H9 (cell line): ENCODE results near the gene NRCAM. TPM values are rescaled to one million over a fixed set of nuclear protein-coding genes. Genes with fewer than 3 reads are reported as not detected.

Experiments used
- DNase-seq: peaks from one replicate; pipeline ENCODE4 v3.0.0-alpha.2; 2017
- H2AFZ ChIP-seq: one replicate; pipeline ENCODE4 v1.6.1; 2013; ENCODE audit warnings: mild to moderate bottlenecking, low read length, control low read depth, moderate library complexity
- H2AK5ac ChIP-seq: 2 replicates; pipeline ENCODE4 v1.6.1; 2013; ENCODE audit warnings: low read length, control low read depth, mixed read lengths; ENCODE audit not compliant: insufficient read length
- H2BK120ac ChIP-seq: one replicate; pipeline ENCODE4 v1.6.1; 2013; ENCODE audit warnings: low read depth, mild to moderate bottlenecking, low read length, control low read depth, inconsistent platforms; ENCODE audit not compliant: poor library complexity, severe bottlenecking
- H2BK12ac ChIP-seq: 2 replicates; pipeline ENCODE4 v1.6.1; 2013; ENCODE audit warnings: low read length, control low read depth, mixed read lengths, low read depth; ENCODE audit not compliant: insufficient read length
- H2BK15ac ChIP-seq: 2 replicates; pipeline ENCODE4 v1.6.1; 2013; ENCODE audit warnings: low read depth, low read length, control low read depth
- H2BK20ac ChIP-seq: one replicate; pipeline ENCODE4 v1.6.1; 2013; ENCODE audit warnings: low read depth, mild to moderate bottlenecking, low read length, control low read depth, inconsistent platforms; ENCODE audit not compliant: poor library complexity, severe bottlenecking
- H2BK5ac ChIP-seq: 2 replicates; pipeline ENCODE4 v1.6.1; 2013; ENCODE audit warnings: low read length, control low read depth, mixed read lengths; ENCODE audit not compliant: insufficient read length
- H3K14ac ChIP-seq: 2 replicates; pipeline ENCODE4 v1.6.1; 2013; ENCODE audit warnings: low read length, control low read depth; ENCODE audit not compliant: insufficient read depth
- H3K18ac ChIP-seq: 2 replicates; pipeline ENCODE4 v1.6.1; 2013; ENCODE audit warnings: low read depth, mild to moderate bottlenecking, mixed read lengths, low read length, control low read depth; ENCODE audit not compliant: insufficient read length
- H3K23ac ChIP-seq: 2 replicates; pipeline ENCODE4 v1.6.1; 2013; ENCODE audit warnings: low read length, control low read depth, mixed read lengths, low read depth; ENCODE audit not compliant: insufficient read length
- H3K23me2 ChIP-seq: 2 replicates; pipeline ENCODE4 v1.6.1; 2013; ENCODE audit warnings: low read depth, mild to moderate bottlenecking, mixed read lengths, low read length, control low read depth; ENCODE audit not compliant: insufficient read length, poor library complexity, severe bottlenecking
- H3K27ac ChIP-seq: 2 replicates; pipeline ENCODE4 v1.5.1; 2013; ENCODE audit warnings: low read length, control low read depth, mixed read lengths, low read depth; ENCODE audit not compliant: insufficient read length
- H3K27me3 ChIP-seq: 2 replicates; pipeline ENCODE4 v1.6.1; 2013; ENCODE audit warnings: low read length, control low read depth, inconsistent platforms; ENCODE audit not compliant: insufficient read depth
- H3K4ac ChIP-seq: 2 replicates; pipeline ENCODE4 v1.6.1; 2013; ENCODE audit warnings: low read depth, mild to moderate bottlenecking, control low read depth, inconsistent platforms, low read length, moderate library complexity
- H3K4me1 ChIP-seq: 2 replicates; pipeline ENCODE4 v1.6.1; 2013; ENCODE audit warnings: low read length, control low read depth, inconsistent platforms; ENCODE audit not compliant: insufficient read depth
- H3K4me2 ChIP-seq: 2 replicates; pipeline ENCODE4 v1.6.1; 2013; ENCODE audit warnings: low read length, control low read depth, mixed read lengths; ENCODE audit not compliant: insufficient read length, insufficient read depth
- H3K56ac ChIP-seq: 2 replicates; pipeline ENCODE4 v1.6.1; 2013; ENCODE audit warnings: low read depth, mild to moderate bottlenecking, mixed read lengths, low read length, control low read depth; ENCODE audit not compliant: insufficient read length
- H3K79me1 ChIP-seq: 2 replicates; pipeline ENCODE4 v1.6.1; 2013; ENCODE audit warnings: low read depth, mild to moderate bottlenecking, moderate library complexity, low read length, control low read depth, inconsistent platforms; ENCODE audit not compliant: insufficient read depth, poor library complexity, severe bottlenecking
- H3K79me2 ChIP-seq: 2 replicates; pipeline ENCODE4 v1.6.1; 2013; ENCODE audit warnings: low read length, control low read depth, inconsistent platforms; ENCODE audit not compliant: insufficient read depth
- H3K9ac ChIP-seq: 2 replicates; pipeline ENCODE4 v1.6.1; 2013; ENCODE audit warnings: low read length, control low read depth, mixed read lengths; ENCODE audit not compliant: insufficient read length; ENCODE audit errors: extremely low read depth
- H3K9me3 ChIP-seq: one replicate; pipeline ENCODE4 v1.6.1; 2013; ENCODE audit warnings: low read depth, low read length, inconsistent platforms; ENCODE audit not compliant: control insufficient read depth
- H3T11ph ChIP-seq: one replicate; pipeline ENCODE4 v1.6.1; 2013; ENCODE audit warnings: mild to moderate bottlenecking, low read length, control low read depth, inconsistent platforms
- H4K20me1 ChIP-seq: one replicate; pipeline ENCODE4 v1.6.1; 2013; ENCODE audit not compliant: control insufficient read depth, insufficient read length, insufficient read depth
- H4K5ac ChIP-seq: 2 replicates; pipeline ENCODE4 v1.6.1; 2013; ENCODE audit warnings: low read depth, mild to moderate bottlenecking, mixed read lengths, low read length, control low read depth; ENCODE audit not compliant: insufficient read length
- H4K8ac ChIP-seq: replicated peaks from 2 replicates; pipeline ENCODE4 v1.6.1; 2013; ENCODE audit warnings: low read length, control low read depth, mixed read lengths, low read depth; ENCODE audit not compliant: insufficient read length
- H4K91ac ChIP-seq: 2 replicates; pipeline ENCODE4 v1.6.1; 2013; ENCODE audit warnings: low read depth, mild to moderate bottlenecking, moderate library complexity, mixed read lengths, low read length, control low read depth; ENCODE audit not compliant: insufficient read length
- H3K27ac Mint-ChIP-seq, 3 experiments: 2 replicates in 2 of 3; 3 replicates in 1 of 3; pipeline ENCODE4 v1.8.0; 2020 to 2021; ENCODE audit warnings: mixed read lengths in 3 of 3, mild to moderate bottlenecking in 1 of 3, moderate library complexity in 1 of 3
- H3K27me3 Mint-ChIP-seq: 2 replicates; pipeline ENCODE4 v1.8.0; 2021; ENCODE audit warnings: low read depth, mild to moderate bottlenecking, moderate library complexity, mixed read lengths
- H3K36me3 Mint-ChIP-seq, 3 experiments: 2 replicates in 2 of 3; 3 replicates in 1 of 3; pipeline ENCODE4 v1.8.0; 2020 to 2021; ENCODE audit warnings: low read depth in 3 of 3, mixed read lengths in 3 of 3; ENCODE audit not compliant: insufficient read depth in 1 of 3
- H3K4me1 Mint-ChIP-seq, 2 experiments: 2 replicates each; pipeline ENCODE4 v1.8.0; 2020; ENCODE audit warnings: mixed read lengths in 2 of 2
- H3K4me3 Mint-ChIP-seq, 2 experiments: 2 replicates in 1 of 2; 3 replicates in 1 of 2; pipeline ENCODE4 v1.8.0; 2020 to 2021; ENCODE audit warnings: mild to moderate bottlenecking in 2 of 2, mixed read lengths in 2 of 2, moderate library complexity in 1 of 2
- H3K9me3 Mint-ChIP-seq, 2 experiments: 2 replicates in 1 of 2; 3 replicates in 1 of 2; pipeline ENCODE4 v1.8.0; 2020; ENCODE audit warnings: mild to moderate bottlenecking in 2 of 2, mixed read lengths in 2 of 2, moderate library complexity in 1 of 2
- WGBS: extraction: QIAGEN DNeasy Blood & Tissue Kit; methylation state at CpG from one replicate; pipeline ENCODE4 v1.1.7; 2013; ENCODE audit warnings: missing lambda C conversion rate, low lambda C conversion rate, mixed read lengths; ENCODE audit not compliant: insufficient read length; ENCODE audit errors: extremely low coverage; 5-methylcytosine and 5-hydroxymethylcytosine counted together
- total RNA-seq: library from RNA; stranded (reverse); gene quantifications from 2 replicates; pipeline ENCODE4 v1.2.1, GENCODE V29; 2021
- TF ChIP-seq, protein P1 (sequence below): fragments of 200-600 bp; sonication (generic); conservative IDR thresholded peaks from 3 replicates; pipeline ENCODE4 v1.8.0; 2021; ENCODE audit warnings: antibody characterized with exemption, mild to moderate bottlenecking

NRCAM gene
- total RNA-seq, 1 experiment from 2014 or later: 2.3 TPM

GRCh38 chr7:108267615-108268014, 188.6 kb downstream of the NRCAM start:
- H3K56ac ChIP-seq: no peak overlapping the region
- no peaks in the 10 kb centered on the region for H3K79me1 ChIP-seq
- H2BK5ac ChIP-seq: no peak overlapping the region
- no peaks in the 10 kb centered on the region for H3K27me3 ChIP-seq
- H3K9me3 ChIP-seq: no peaks in the 10 kb centered on the region
- H3K79me2 ChIP-seq: no peaks in the 10 kb centered on the region
- H3K9ac ChIP-seq: no peak overlapping the region
- Mint-ChIP-seq H3K9me3 (no peaks in the 10 kb centered on the region), H3K4me3 (no peak overlapping the region), H3K4me1 (peaks cover 8 to 10% of the 10 kb centered on the region in 2 experiments), H3K36me3 (no peaks in the 10 kb centered on the region), H3K27ac (no peak overlapping the region), H3K27me3 (no peaks in the 10 kb centered on the region)
- H3K4me1 ChIP-seq: no peaks in the 10 kb centered on the region
- no peak overlapping the region for H3K14ac ChIP-seq
- DNase-seq: no peak
- H2BK15ac ChIP-seq: no peak overlapping the region
- no peak overlapping the region for H4K91ac ChIP-seq
- no peak overlapping the region for H3K23ac ChIP-seq
- H3K18ac ChIP-seq: no peak overlapping the region
- no CpG with 5 or more reads among the region's 1 CpG for WGBS
- H3T11ph ChIP-seq: no peak overlapping the region
- no peak overlapping the region for H2BK12ac ChIP-seq
- no peak overlapping the region for H4K8ac ChIP-seq
- H2BK120ac ChIP-seq: no peak overlapping the region
- no peak overlapping the region for H3K27ac ChIP-seq
- H4K20me1 ChIP-seq: no peaks in the 10 kb centered on the region
- H3K23me2 ChIP-seq: no peaks in the 10 kb centered on the region
- H2BK20ac ChIP-seq: no peak overlapping the region
- H2AFZ ChIP-seq: no peak overlapping the region
- no peak overlapping the region for H3K4me2 ChIP-seq
- TF ChIP-seq, protein P1, sequence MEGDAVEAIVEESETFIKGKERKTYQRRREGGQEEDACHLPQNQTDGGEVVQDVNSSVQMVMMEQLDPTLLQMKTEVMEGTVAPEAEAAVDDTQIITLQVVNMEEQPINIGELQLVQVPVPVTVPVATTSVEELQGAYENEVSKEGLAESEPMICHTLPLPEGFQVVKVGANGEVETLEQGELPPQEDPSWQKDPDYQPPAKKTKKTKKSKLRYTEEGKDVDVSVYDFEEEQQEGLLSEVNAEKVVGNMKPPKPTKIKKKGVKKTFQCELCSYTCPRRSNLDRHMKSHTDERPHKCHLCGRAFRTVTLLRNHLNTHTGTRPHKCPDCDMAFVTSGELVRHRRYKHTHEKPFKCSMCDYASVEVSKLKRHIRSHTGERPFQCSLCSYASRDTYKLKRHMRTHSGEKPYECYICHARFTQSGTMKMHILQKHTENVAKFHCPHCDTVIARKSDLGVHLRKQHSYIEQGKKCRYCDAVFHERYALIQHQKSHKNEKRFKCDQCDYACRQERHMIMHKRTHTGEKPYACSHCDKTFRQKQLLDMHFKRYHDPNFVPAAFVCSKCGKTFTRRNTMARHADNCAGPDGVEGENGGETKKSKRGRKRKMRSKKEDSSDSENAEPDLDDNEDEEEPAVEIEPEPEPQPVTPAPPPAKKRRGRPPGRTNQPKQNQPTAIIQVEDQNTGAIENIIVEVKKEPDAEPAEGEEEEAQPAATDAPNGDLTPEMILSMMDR: no peak
- no peak overlapping the region for H2AK5ac ChIP-seq
- H3K4ac ChIP-seq: no peak overlapping the region
- no peak overlapping the region for H4K5ac ChIP-seq
